ENCODE results near the gene CYBRD1. TPM values are rescaled to one million over a fixed set of nuclear protein-coding genes. Genes with fewer than 3 reads are reported as not detected.

Gene CYBRD1
- total RNA-seq, 1 donor = 7.5 TPM

- peaks cover 5% of the 10 kb centered on the region for H3K27me3 ChIP-seq (ENCODE audit: insufficient read depth, low read length)
- no peaks in the 10 kb centered on the region for H3K4me1 ChIP-seq (ENCODE audit: insufficient read depth, low read length)
Observed at GRCh38 chr2:171595456-171595855, 73.2 kb downstream of the CYBRD1 start.

GRCh38 chr2:171595896-171596295 is 73.6 kb downstream of the CYBRD1 start:
- Histone ChIP-seq H3K27me3 (ENCODE audit: insufficient read depth, low read length) (peaks cover 5% of the 10 kb centered on the region), H3K4me1 (ENCODE audit: insufficient read depth, low read length) (no peaks in the 10 kb centered on the region), H3K4me3 (ENCODE audit: low read length) (no peak overlapping the region), H3K9me3 (ENCODE audit: low read depth, low read length) (no peaks in the 10 kb centered on the region)

More at GRCh38 chr2:171595456-171595855, 73.2 kb downstream of the CYBRD1 start:
- Histone ChIP-seq H3K9me3 (ENCODE audit: low read depth, low read length) (no peaks in the 10 kb centered on the region), H3K4me3 (ENCODE audit: low read length) (no peak overlapping the region)

GRCh38 chr2:171598713-171599319 is 76.5 kb downstream of the CYBRD1 start:
- Histone ChIP-seq H3K9me3 (ENCODE audit: low read depth, low read length) (no peaks in the 10 kb centered on the region), H3K4me1 (ENCODE audit: insufficient read depth, low read length) (no peaks in the 10 kb centered on the region), H3K4me3 (ENCODE audit: low read length) (no peak overlapping the region), H3K27me3 (ENCODE audit: insufficient read depth, low read length) (peaks cover 5% of the 10 kb centered on the region)

- Histone ChIP-seq H3K9me3 (ENCODE audit: low read depth, low read length) (no peaks in the 10 kb centered on the region), H3K27me3 (ENCODE audit: insufficient read depth, low read length) (peaks cover 5% of the 10 kb centered on the region), H3K4me1 (ENCODE audit: insufficient read depth, low read length) (no peaks in the 10 kb centered on the region), H3K4me3 (ENCODE audit: low read length) (no peak overlapping the region)
Observed at GRCh38 chr2:171600126-171600525, 77.9 kb downstream of the CYBRD1 start.

GRCh38 chr2:171602352-171602751 is 80.1 kb downstream of the CYBRD1 start:
- H3K4me3 ChIP-seq (ENCODE audit: low read length) = no peak overlapping the region
- peaks cover 5% of the 10 kb centered on the region for H3K27me3 ChIP-seq (ENCODE audit: insufficient read depth, low read length)
- H3K4me1 ChIP-seq (ENCODE audit: insufficient read depth, low read length) = no peaks in the 10 kb centered on the region
- H3K9me3 ChIP-seq (ENCODE audit: low read depth, low read length) = no peaks in the 10 kb centered on the region

Other genes starting within 250 kb of the CYBRD1 start
- 19.0 TPM for gene METTL8, start 88.5 kb upstream of the CYBRD1 start, total RNA-seq
- gene DCAF17, start 88.2 kb upstream of the CYBRD1 start, total RNA-seq = 19.5 TPM
- 16.9 TPM for gene DYNC1I2, start 165.0 kb downstream of the CYBRD1 start, total RNA-seq